ENCODE results near the gene WSCD2.

Gene WSCD2

DNA sequence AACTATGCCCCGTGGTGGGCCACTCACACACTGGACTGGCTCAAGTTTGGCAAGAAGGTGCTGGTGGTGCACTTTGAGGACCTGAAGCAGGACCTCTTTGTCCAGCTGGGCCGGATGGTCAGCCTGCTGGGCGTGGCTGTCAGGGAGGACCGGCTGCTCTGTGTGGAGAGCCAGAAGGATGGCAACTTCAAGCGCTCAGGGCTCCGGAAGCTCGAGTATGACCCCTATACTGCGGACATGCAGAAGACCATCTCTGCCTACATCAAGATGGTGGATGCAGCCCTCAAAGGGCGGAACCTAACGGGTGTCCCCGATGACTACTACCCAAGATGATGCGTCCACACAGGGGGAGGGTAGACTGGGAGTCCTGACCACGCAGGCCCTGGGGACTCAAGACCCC, 118.9 kb downstream of the WSCD2 start:
- TF ChIP-seq CTCF (IDR thresholded peaks at IDR 0.05; ENCODE audit: insufficient read depth, low read depth, low read length, missing control alignments) = no peak
- DNase-seq (ENCODE audit: low read depth) = no peak
- no peak overlapping the region for H3K4me3 ChIP-seq (ENCODE audit: low read depth, low read length)

DNA sequence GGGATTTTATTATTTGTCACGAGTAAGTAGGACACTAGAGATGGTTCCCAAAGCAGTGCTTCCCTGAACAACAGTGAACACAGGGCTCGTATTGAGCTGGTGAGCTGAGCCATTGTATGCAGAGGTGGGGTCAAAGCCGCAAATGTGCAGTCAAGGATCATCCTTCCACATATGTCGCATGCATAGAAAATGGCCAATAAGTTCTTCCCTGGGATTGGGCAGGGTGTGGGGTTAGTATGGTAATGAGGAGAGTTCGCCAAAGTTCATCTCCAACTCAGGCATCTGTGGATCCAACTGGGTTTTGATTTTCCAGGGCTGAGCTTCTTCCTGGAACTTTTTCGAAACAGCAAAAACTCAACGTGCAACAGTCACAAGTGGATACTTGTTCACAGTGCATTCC, 123.4 kb downstream of the WSCD2 start:
- TF ChIP-seq CTCF (IDR thresholded peaks at IDR 0.05; ENCODE audit: insufficient read depth, low read depth, low read length, missing control alignments) = no peak
- no peak for DNase-seq (ENCODE audit: low read depth)

GRCh38 chr12:108253540-108253939, 124.5 kb downstream of the WSCD2 start:
- DNase-seq (ENCODE audit: low read depth) = no peak
- H3K4me3 ChIP-seq (ENCODE audit: low read depth, low read length) = no peak overlapping the region
- TF ChIP-seq CTCF (IDR thresholded peaks at IDR 0.05; ENCODE audit: insufficient read depth, low read depth, low read length, missing control alignments) = no peak

More for the DNA sequence above, 123.4 kb downstream of the WSCD2 start:
- H3K4me3 ChIP-seq (ENCODE audit: low read depth, low read length) = no peak overlapping the region

DNA sequence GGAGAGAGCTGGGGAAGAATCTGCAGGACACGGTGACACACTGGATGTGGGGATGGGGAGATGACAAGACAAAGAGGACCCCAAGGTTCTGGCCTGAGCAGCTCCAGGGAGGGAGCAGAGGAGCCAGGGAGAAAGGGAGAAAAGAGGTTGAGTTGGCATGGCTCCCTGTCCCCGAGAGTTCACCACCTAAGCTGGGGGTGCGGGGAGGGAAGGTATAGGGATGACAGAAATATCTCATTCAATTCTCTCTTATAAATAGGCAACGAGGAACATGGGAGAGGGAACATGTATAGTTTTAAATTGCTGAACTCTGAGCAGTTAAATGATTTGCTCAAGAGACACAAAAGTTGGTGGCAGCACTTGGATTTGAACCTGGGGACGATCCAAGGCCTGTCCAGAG, 124.9 kb downstream of the WSCD2 start:
- no peak for DNase-seq (ENCODE audit: low read depth)
- TF ChIP-seq CTCF (IDR thresholded peaks at IDR 0.05; ENCODE audit: insufficient read depth, low read depth, low read length, missing control alignments) = no peak
- no peak overlapping the region for H3K4me3 ChIP-seq (ENCODE audit: low read depth, low read length)

- no peak for DNase-seq (ENCODE audit: low read depth)
- no peak overlapping the region for H3K4me3 ChIP-seq (ENCODE audit: low read depth, low read length)
- no peak for TF ChIP-seq CTCF (IDR thresholded peaks at IDR 0.05; ENCODE audit: insufficient read depth, low read depth, low read length, missing control alignments)
These were observed 125.6 kb downstream of the WSCD2 start for GRCh38 chr12:108254517-108255251.

- no peak for TF ChIP-seq CTCF (IDR thresholded peaks at IDR 0.05; ENCODE audit: insufficient read depth, low read depth, low read length, missing control alignments)
- no peak overlapping the region for H3K4me3 ChIP-seq (ENCODE audit: low read depth, low read length)
- no peak for DNase-seq (ENCODE audit: low read depth)
These were observed 126.1 kb downstream of the WSCD2 start for GRCh38 chr12:108255252-108255602.

- TF ChIP-seq CTCF (IDR thresholded peaks at IDR 0.05; ENCODE audit: insufficient read depth, low read depth, low read length, missing control alignments) = no peak
- DNase-seq (ENCODE audit: low read depth) = no peak
- H3K4me3 ChIP-seq (ENCODE audit: low read depth, low read length) = no peak overlapping the region
These were observed 127.9 kb downstream of the WSCD2 start for GRCh38 chr12:108257004-108257403.

All from GM12865 (cell line).